Nephron (organoid): Measurements from ENCODE around the gene TMEM81.

Source experiments
- H3K27ac Mint-ChIP-seq, 3 experiments: 2 replicates each; pipeline ENCODE4 v1.8.0; 2020; ENCODE audit warnings: mixed read lengths in 3 of 3, mild to moderate bottlenecking in 2 of 3, moderate library complexity in 1 of 3
- H3K27me3 Mint-ChIP-seq: 2 replicates; pipeline ENCODE4 v1.8.0; 2021; ENCODE audit warnings: low read depth, mild to moderate bottlenecking, moderate library complexity, mixed read lengths
- H3K36me3 Mint-ChIP-seq: 2 replicates; pipeline ENCODE4 v1.8.0; 2020; ENCODE audit warnings: low read depth, mixed read lengths
- H3K4me1 Mint-ChIP-seq: 2 replicates; pipeline ENCODE4 v1.8.0; 2020; ENCODE audit warnings: mixed read lengths
- H3K4me3 Mint-ChIP-seq, 3 experiments: 2 replicates each; pipeline ENCODE4 v1.8.0; 2020; ENCODE audit warnings: mild to moderate bottlenecking in 3 of 3, mixed read lengths in 3 of 3, moderate library complexity in 2 of 3
- H3K9me3 Mint-ChIP-seq: 2 replicates; pipeline ENCODE4 v1.8.0; 2020; ENCODE audit warnings: mixed read lengths
- TF ChIP-seq, protein P1 (sequence below), 3 experiments: fragments of 200-600 bp; sonication (generic); IDR thresholded peaks; one replicate each; pipeline ENCODE4 v1.5.0; 2021; ENCODE audit warnings: antibody characterized with exemption in 3 of 3; ENCODE audit not compliant: unreplicated experiment in 3 of 3

The TMEM81 gene, protein sequence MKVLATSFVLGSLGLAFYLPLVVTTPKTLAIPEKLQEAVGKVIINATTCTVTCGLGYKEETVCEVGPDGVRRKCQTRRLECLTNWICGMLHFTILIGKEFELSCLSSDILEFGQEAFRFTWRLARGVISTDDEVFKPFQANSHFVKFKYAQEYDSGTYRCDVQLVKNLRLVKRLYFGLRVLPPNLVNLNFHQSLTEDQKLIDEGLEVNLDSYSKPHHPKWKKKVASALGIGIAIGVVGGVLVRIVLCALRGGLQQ

DNA sequence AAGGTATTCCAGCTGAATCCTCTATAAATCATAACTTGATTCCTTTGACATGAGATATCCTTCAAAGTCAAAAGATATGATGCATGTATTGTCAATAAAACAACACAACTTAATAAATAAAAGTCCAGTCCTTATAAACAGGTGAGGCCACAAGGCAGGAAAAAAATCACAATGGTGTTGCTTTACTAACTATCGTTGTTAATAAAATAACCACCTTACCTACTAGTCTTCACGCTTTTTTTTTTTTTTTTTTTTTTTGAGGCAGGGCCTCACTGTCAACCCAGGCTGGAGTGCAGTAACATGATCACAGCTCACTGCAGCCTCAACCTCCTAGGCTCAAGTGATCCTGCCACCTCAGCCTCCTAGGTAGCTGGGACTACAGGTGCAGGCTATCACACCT lies at the start of gene TMEM81:
TMEM81 (minus strand) TSS at position 101 of the 400 bp plus-strand sequence. CDS start 140 bp downstream, outside the sequence.
- no peaks in the 10 kb centered on the region for H3K27me3 Mint-ChIP-seq
- H3K4me1 Mint-ChIP-seq: no peaks in the 10 kb centered on the region
- TF ChIP-seq, protein P1, sequence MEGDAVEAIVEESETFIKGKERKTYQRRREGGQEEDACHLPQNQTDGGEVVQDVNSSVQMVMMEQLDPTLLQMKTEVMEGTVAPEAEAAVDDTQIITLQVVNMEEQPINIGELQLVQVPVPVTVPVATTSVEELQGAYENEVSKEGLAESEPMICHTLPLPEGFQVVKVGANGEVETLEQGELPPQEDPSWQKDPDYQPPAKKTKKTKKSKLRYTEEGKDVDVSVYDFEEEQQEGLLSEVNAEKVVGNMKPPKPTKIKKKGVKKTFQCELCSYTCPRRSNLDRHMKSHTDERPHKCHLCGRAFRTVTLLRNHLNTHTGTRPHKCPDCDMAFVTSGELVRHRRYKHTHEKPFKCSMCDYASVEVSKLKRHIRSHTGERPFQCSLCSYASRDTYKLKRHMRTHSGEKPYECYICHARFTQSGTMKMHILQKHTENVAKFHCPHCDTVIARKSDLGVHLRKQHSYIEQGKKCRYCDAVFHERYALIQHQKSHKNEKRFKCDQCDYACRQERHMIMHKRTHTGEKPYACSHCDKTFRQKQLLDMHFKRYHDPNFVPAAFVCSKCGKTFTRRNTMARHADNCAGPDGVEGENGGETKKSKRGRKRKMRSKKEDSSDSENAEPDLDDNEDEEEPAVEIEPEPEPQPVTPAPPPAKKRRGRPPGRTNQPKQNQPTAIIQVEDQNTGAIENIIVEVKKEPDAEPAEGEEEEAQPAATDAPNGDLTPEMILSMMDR (IDR thresholded peaks at IDR 0.05; ENCODE audit: unreplicated experiment in 3 of 3): no peak
- no peak within 1 kb of the TSS for H3K4me3 Mint-ChIP-seq
- no peak within 1 kb of the TSS for H3K27ac Mint-ChIP-seq
- H3K9me3 Mint-ChIP-seq: no peaks in the 10 kb centered on the region
- peaks cover 53% of the 10 kb centered on the region for H3K36me3 Mint-ChIP-seq

DNA sequence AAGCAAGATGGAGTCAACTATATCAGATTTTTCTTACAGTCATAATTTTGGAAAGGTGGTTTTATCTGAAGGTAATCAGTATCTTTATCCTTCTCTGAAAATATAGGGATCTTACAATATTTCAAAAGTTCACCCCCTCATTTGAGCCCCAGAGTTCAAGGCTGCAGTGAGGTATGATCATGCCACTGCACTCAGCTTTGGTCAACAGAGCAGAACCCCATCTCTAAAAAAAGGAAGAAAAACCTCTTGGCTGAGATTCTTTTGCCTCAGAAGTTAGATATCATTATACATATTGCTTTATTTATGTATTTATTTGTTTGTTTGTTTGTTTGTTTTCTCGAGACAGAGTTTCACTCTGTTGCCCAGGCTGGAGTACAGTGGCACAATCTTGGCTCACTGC lies 49.0 kb upstream of the TMEM81 start:
- H3K9me3 Mint-ChIP-seq: no peaks in the 10 kb centered on the region
- H3K4me3 Mint-ChIP-seq: no peak overlapping the region
- no peaks in the 10 kb centered on the region for H3K36me3 Mint-ChIP-seq
- H3K27ac Mint-ChIP-seq: no peak overlapping the region
- no peaks in the 10 kb centered on the region for H3K4me1 Mint-ChIP-seq
- TF ChIP-seq, protein P1 (IDR thresholded peaks at IDR 0.05; ENCODE audit: unreplicated experiment in 3 of 3): no peak
- no peaks in the 10 kb centered on the region for H3K27me3 Mint-ChIP-seq

DNA sequence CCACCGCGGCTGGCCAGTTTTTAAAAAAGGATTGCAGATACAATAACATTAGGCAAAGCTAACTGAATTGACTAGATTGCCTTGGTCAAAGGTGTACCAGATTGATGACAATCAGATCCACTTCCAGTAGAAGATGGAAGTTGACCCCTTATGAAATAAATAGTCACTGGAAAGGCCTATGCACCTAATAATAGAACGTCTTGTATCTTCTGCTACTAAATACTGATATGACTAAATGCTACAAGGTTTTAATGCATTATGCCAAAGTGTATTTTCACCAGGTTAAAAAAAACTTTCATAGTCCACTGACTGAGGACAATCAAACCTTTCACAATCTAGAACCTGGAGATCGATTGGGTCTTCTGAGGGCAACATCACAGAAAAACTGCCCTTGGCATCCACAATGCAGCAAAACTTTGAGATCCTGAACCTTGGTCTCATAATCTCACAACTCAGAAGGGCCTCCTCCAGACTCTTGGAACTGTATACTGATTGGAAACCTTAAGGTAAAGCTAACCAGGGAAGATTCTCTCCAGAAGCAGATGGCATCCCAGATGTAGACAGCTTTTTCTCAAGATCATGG lies 45.3 kb upstream of the TMEM81 start:
- Mint-ChIP-seq H3K4me3 (no peak overlapping the region), H3K36me3 (no peaks in the 10 kb centered on the region), H3K27ac (no peak overlapping the region), H3K27me3 (no peaks in the 10 kb centered on the region), H3K4me1 (no peaks in the 10 kb centered on the region), H3K9me3 (no peaks in the 10 kb centered on the region)
- TF ChIP-seq, protein P1 (IDR thresholded peaks at IDR 0.05; ENCODE audit: unreplicated experiment in 3 of 3): no peak

DNA sequence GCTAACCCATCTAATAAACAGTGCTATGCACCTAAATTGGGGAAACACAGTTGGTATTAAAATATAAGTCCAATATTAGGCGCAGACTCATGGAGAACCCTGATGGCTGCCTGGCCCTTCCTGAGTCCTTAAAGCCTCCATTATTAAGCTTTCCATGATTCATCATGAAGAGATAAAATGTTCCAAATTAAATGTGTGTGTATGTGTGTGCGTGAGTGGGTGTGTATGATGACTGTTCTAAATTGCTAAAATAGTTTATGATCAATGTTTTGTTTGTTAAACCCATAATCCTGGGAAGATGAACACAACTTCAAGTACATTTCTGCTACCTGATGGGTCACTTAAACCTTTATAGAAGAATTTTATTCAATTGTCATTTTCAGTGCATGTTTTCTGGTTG lies 43.8 kb upstream of the TMEM81 start:
- H3K4me3 Mint-ChIP-seq: no peak overlapping the region
- no peaks in the 10 kb centered on the region for H3K4me1 Mint-ChIP-seq
- no peaks in the 10 kb centered on the region for H3K9me3 Mint-ChIP-seq
- no peaks in the 10 kb centered on the region for H3K27me3 Mint-ChIP-seq
- H3K27ac Mint-ChIP-seq: no peak overlapping the region
- H3K36me3 Mint-ChIP-seq: no peaks in the 10 kb centered on the region
- TF ChIP-seq, protein P1 (IDR thresholded peaks at IDR 0.05; ENCODE audit: unreplicated experiment in 3 of 3): no peak

DNA sequence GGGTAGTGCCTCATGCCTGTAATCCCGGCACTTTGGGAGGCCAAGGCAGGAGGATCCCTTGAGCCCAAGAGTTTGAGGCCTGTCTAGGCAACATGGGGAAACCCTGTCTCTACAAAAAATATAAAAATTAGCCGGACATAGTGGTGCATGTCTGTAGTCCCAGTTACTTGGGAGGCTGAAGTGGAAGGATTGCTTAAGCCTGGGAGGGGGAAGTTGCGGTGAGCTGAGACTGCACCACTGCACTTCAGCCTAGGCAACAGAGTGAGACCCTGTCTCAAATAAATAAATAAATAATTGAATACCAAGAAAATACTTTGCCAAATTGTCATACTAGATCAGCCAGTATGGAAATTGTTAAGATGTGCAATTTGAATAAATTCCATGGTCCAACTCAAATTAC lies 43.4 kb upstream of the TMEM81 start:
- H3K27ac Mint-ChIP-seq: no peak overlapping the region
- H3K36me3 Mint-ChIP-seq: no peaks in the 10 kb centered on the region
- peaks cover 2% of the 10 kb centered on the region for H3K4me1 Mint-ChIP-seq
- H3K9me3 Mint-ChIP-seq: no peaks in the 10 kb centered on the region
- TF ChIP-seq, protein P1 (IDR thresholded peaks at IDR 0.05; ENCODE audit: unreplicated experiment in 3 of 3): no peak
- no peaks in the 10 kb centered on the region for H3K27me3 Mint-ChIP-seq
- no peak overlapping the region for H3K4me3 Mint-ChIP-seq

DNA sequence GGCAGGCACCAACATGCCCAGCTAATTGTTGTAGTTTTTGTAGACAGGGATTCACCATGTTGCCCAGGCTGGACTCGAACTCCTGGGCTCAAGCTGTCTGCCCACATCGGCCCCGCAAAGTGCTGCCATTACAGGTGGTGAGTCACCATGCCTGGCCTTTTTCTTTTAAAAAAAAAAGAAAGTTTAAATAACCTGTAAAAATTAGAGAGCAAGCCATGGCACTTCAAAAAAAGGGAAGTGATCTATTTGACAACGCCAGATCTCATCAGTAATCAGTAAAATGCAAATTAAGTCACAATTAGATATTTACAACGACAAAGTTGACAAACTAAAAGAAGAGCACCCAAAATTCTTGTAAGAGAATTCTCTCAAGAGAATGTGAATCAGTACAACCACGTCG lies 40.5 kb upstream of the TMEM81 start:
- Mint-ChIP-seq H3K36me3 (no peaks in the 10 kb centered on the region), H3K27me3 (no peaks in the 10 kb centered on the region), H3K9me3 (no peaks in the 10 kb centered on the region), H3K4me1 (peaks cover 29% of the 10 kb centered on the region), H3K27ac (no peak overlapping the region), H3K4me3 (peak overlapping the region in 1 of 3 experiments; percentile 55)
- TF ChIP-seq, protein P1 (IDR thresholded peaks at IDR 0.05; ENCODE audit: unreplicated experiment in 3 of 3): no peak
